Measurements from ENCODE around the gene EPHA4.

Gene EPHA4

GRCh38 chr2:221476195-221476594 lies 95.9 kb downstream of the EPHA4 start:
- DNase-seq (ENCODE audit: low read depth), result no peak

GRCh38 chr2:221473451-221473850 lies 98.7 kb downstream of the EPHA4 start:
- DNase-seq (ENCODE audit: low read depth), result no peak

- DNase-seq (ENCODE audit: low read depth), result no peak
Observed at GRCh38 chr2:221468317-221468716, 103.8 kb downstream of the EPHA4 start.

GRCh38 chr2:221467610-221468009 lies 104.5 kb downstream of the EPHA4 start:
- DNase-seq (ENCODE audit: low read depth), result no peak

GRCh38 chr2:221466744-221467143 lies 105.4 kb downstream of the EPHA4 start:
- no peak for DNase-seq (ENCODE audit: low read depth)

GRCh38 chr2:221465776-221466175 lies 106.3 kb downstream of the EPHA4 start:
- DNase-seq (ENCODE audit: low read depth), result no peak

GRCh38 chr2:221464971-221465370 lies 107.1 kb downstream of the EPHA4 start:
- no peak for DNase-seq (ENCODE audit: low read depth)

GRCh38 chr2:221463241-221463896 lies 108.7 kb downstream of the EPHA4 start:
- DNase-seq (ENCODE audit: low read depth), result no peak

- no peak for DNase-seq (ENCODE audit: low read depth)
Observed at GRCh38 chr2:221461901-221462300, 110.2 kb downstream of the EPHA4 start.

GRCh38 chr2:221460136-221460535 lies 112.0 kb downstream of the EPHA4 start:
- no peak for DNase-seq (ENCODE audit: low read depth)

GRCh38 chr2:221458578-221458977 lies 113.5 kb downstream of the EPHA4 start:
- no peak for DNase-seq (ENCODE audit: low read depth)

GRCh38 chr2:221455214-221455613 lies 116.9 kb downstream of the EPHA4 start:
- no peak for DNase-seq (ENCODE audit: low read depth)

- no peak for DNase-seq (ENCODE audit: low read depth)
Observed at GRCh38 chr2:221454459-221455105, 117.5 kb downstream of the EPHA4 start.

GRCh38 chr2:221451862-221452788 lies 120.0 kb downstream of the EPHA4 start:
- no peak for DNase-seq (ENCODE audit: low read depth)

GRCh38 chr2:221450280-221450679 lies 121.8 kb downstream of the EPHA4 start:
- DNase-seq (ENCODE audit: low read depth), result no peak

GRCh38 chr2:221449406-221449805 lies 122.7 kb downstream of the EPHA4 start:
- no peak for DNase-seq (ENCODE audit: low read depth)

- DNase-seq (ENCODE audit: low read depth), result no peak
Observed at GRCh38 chr2:221448844-221449390, 123.2 kb downstream of the EPHA4 start.

GRCh38 chr2:221448057-221448843 lies 123.9 kb downstream of the EPHA4 start:
- DNase-seq (ENCODE audit: low read depth), result no peak

- no peak for DNase-seq (ENCODE audit: low read depth)
Observed at GRCh38 chr2:221447310-221447709, 124.8 kb downstream of the EPHA4 start.

GRCh38 chr2:221446140-221446539 lies 126.0 kb downstream of the EPHA4 start:
- DNase-seq (ENCODE audit: low read depth), result no peak

GRCh38 chr2:221444106-221444505 lies 128.0 kb downstream of the EPHA4 start:
- DNase-seq (ENCODE audit: low read depth), result no peak

GRCh38 chr2:221443645-221444044 lies 128.5 kb downstream of the EPHA4 start:
- no peak for DNase-seq (ENCODE audit: low read depth)
